Testis (tissue), 3 donors: ENCODE data around the gene ECHDC3. TPM values are rescaled to one million over a fixed set of nuclear protein-coding genes. Genes with fewer than 3 reads are reported as not detected.
A peak's percentile ranks its signal among the peaks of the same experiment; 100 is the strongest.
"Not testable (repeated sequence)": the region's sequence is repeated elsewhere in the genome, so short reads cannot be mapped to it uniquely, and the experiment has no call there.

Source experiments
- DNase-seq: peaks from one replicate; pipeline ENCODE4 v3.0.0-alpha.2; 2019
- H3K27ac ChIP-seq, 2 donors: fragments of 200-600 bp; sonication (generic); one replicate each; pipeline ENCODE4 v1.5.1; 2019
- H3K27me3 ChIP-seq: fragments of 200-600 bp; sonication (generic); one replicate; pipeline ENCODE4 v1.5.1; 2019
- H3K36me3 ChIP-seq: fragments of 200-600 bp; sonication (generic); one replicate; pipeline ENCODE4 v1.5.1; 2017; ENCODE audit warnings: low read depth; ENCODE audit errors: missing control alignments
- H3K4me1 ChIP-seq: fragments of 200-600 bp; sonication (generic); one replicate; pipeline ENCODE4 v1.5.1; 2019
- H3K4me3 ChIP-seq, 2 donors: fragments of 200-600 bp; sonication (generic); one replicate each; pipeline ENCODE4 v1.5.1; 2017 to 2019
- H3K9me3 ChIP-seq: fragments of 200-600 bp; sonication (generic); one replicate; pipeline ENCODE4 v1.5.1; 2017
- POLR2A ChIP-seq: fragments of 450-650 bp; IDR thresholded peaks from one replicate; pipeline ENCODE4 v1.6.1; 2017; ENCODE audit warnings: antibody characterized with exemption, mild to moderate bottlenecking, moderate library complexity
- WGBS, 2 donors: methylation state at CpG; one replicate each; pipeline ENCODE4 v1.1.5; 2018; 5-methylcytosine and 5-hydroxymethylcytosine counted together
- intact Hi-C: fragments of 100-400 bp; cut with DNase I; formaldehyde crosslinking; loops from one replicate; pipeline ENCODE4 v1.15.1; 2023; ENCODE audit warnings: low total_unique reads
- polyA plus RNA-seq: library from polyadenylated mRNA; stranded (reverse); fragments of 350-450 nt; fragmentation: Illumina TruSeq; extraction: RNeasy Lipid Tissue Mini Kit (QIAGEN cat#74804); gene quantifications from one replicate; pipeline ENCODE4 v1.2.3, GENCODE V29; 2014; ENCODE audit warnings: low read depth, low replicate concordance; ENCODE audit not compliant: insufficient read depth
- total RNA-seq, 2 donors: library from RNA; depleted of rRNA; stranded (reverse); fragments of >200 nt; gene quantifications; one replicate each; pipeline ENCODE4 v1.2.3, GENCODE V29; 2016
- TF ChIP-seq, protein P1 (sequence below), 3 experiments: fragments of 450-650 bp in 2 of 3; fragments of 200-600 bp in 1 of 3; sonication (generic) in 1 of 3; IDR thresholded peaks; one replicate each; pipeline ENCODE4 v1.5.1; 2016 to 2019; ENCODE audit warnings: antibody characterized with exemption in 3 of 3, mild to moderate bottlenecking in 2 of 3, moderate library complexity in 1 of 3

ECHDC3 gene
- total and polyA plus RNA-seq, 3 donors from 2014 or later = 32.5 to 83.8 (median 61.7) TPM

DNA sequence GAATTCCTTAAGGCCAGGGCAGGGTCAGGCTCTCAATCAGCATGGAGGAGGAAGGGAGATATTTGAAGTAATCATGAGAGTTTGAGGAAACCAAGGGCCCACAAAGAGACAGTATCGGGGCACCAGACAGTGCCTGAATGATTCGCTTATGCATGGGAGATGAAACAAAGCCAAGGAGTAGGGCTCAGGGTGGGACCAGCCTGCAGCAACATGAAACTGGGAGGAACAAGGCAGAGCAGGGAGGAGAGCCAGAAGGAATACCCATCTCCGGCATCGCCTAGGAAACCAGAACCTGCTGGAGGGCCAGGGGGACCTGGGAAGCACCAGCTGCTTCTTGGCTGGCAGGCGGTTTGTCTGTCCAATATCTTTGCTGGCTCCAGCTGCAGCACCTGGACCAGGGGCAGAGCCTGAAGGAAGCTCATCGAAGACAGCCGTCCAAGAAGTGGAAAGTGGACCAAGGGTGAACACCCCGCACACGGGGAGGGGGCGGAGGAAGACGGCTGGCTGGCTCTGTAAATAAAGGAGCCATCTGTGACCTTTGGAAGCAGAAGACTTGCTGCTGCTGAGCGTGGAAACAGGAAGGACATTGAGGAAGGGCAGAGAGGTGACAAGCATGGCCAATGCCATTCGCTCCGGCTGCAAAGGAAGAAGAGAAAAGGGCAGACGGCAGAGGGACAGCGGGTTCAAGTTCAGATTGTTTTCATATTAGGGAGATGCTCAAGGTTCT is 34.4 kb upstream of the ECHDC3 start:
- DNase-seq = no peak
- Histone ChIP-seq H3K27ac (no peak overlapping the region), H3K9me3 (no peaks in the 10 kb centered on the region), H3K27me3 (no peaks in the 10 kb centered on the region), H3K4me1 (peaks cover 16% of the 10 kb centered on the region), H3K4me3 (no peak overlapping the region), H3K36me3 (no peaks in the 10 kb centered on the region)
- TF ChIP-seq, protein P1, sequence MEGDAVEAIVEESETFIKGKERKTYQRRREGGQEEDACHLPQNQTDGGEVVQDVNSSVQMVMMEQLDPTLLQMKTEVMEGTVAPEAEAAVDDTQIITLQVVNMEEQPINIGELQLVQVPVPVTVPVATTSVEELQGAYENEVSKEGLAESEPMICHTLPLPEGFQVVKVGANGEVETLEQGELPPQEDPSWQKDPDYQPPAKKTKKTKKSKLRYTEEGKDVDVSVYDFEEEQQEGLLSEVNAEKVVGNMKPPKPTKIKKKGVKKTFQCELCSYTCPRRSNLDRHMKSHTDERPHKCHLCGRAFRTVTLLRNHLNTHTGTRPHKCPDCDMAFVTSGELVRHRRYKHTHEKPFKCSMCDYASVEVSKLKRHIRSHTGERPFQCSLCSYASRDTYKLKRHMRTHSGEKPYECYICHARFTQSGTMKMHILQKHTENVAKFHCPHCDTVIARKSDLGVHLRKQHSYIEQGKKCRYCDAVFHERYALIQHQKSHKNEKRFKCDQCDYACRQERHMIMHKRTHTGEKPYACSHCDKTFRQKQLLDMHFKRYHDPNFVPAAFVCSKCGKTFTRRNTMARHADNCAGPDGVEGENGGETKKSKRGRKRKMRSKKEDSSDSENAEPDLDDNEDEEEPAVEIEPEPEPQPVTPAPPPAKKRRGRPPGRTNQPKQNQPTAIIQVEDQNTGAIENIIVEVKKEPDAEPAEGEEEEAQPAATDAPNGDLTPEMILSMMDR (IDR thresholded peaks at IDR 0.05) = no peak
- no peak for TF ChIP-seq POLR2A
- intact Hi-C loops = no loop called here
- 80 to 81% methylated on average over 16 of the region's 16 CpGs for WGBS, 2 donors

DNA sequence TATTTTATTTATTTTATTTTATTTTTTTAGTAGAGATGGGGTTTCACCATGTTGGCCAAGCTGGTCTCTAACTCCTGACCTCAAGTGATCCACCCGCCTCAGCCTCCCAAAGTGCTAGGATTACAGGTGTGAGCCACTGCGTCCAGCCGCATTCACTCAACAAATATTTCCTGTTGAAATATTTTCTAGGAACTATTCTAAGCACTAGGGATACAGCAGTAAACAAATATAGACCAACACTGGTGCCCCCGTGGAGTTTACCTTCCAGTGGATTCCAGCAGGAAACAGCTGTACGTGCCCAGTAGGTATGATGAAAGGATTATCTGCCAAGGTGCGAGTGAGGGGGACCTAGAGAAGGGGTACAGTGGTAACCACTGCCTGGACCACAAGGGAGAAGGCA is 33.4 kb upstream of the ECHDC3 start:
- peaks cover 23% of the 10 kb centered on the region for H3K4me1 ChIP-seq
- H3K27ac ChIP-seq, H3K36me3 ChIP-seq, DNase-seq, H3K9me3 ChIP-seq, H3K4me3 ChIP-seq, H3K27me3 ChIP-seq, intact Hi-C loops: not testable (repeated sequence)
- 90 to 96% methylated on average over 6 of the region's 6 CpGs for WGBS, 2 donors

DNA sequence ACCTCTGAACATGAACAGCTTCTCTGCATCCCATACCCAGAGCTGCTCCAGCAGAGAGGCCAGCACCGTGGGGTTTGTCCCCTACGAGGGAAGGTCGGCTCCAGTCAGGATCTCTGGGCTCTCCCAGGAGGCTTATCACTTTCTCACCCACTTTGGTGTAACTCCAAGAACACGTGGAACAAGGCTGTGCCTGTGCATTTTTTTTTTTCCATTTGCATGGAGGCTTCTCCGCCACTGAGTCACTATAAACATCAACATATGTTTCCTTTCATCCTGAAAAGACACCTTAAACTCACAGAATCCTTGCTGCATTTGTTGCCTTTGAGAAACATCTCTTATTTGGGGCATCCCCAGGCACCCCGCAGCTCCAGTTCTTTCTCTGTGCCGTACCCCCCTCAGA is 29.4 kb upstream of the ECHDC3 start:
- intact Hi-C loops = no loop called here

DNA sequence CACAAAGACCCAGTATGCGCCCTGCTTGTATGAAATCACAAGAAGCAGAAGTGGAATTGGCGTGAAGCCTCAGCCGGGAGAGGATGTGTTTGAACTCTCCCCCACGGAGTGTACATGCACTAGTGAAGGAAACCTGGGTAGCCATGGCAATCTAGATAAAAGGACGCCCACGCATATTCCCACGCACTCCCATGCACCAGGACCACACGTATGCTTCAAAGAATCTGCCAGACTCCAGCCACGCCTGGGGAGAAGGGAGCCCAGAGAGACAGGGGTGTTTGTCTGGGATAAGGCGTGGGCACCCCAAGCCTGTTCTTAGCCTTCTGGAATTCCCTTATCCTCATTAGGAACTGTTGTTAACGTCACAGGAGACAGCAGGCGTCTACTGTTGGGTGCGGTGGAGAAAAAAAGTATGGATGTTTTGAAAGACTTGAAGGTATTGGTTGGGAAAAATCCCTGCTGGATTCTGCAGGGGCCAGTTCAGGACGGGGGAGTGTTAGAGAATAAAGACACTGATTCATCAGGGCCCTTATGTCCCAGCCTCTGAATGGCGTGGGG is 28.9 kb upstream of the ECHDC3 start:
- DNase-seq = peak; percentile 71
- H3K36me3 ChIP-seq = no peaks in the 10 kb centered on the region
- WGBS, 2 donors = 30 to 51% methylated on average over 11 to 15 of the region's 15 CpGs
- H3K27me3 ChIP-seq = no peaks in the 10 kb centered on the region
- TF ChIP-seq POLR2A = no peak
- TF ChIP-seq, protein P1 (IDR thresholded peaks at IDR 0.05) = no peak
- H3K4me1 ChIP-seq = peaks cover 19% of the 10 kb centered on the region
- H3K4me3 ChIP-seq = no peak overlapping the region
- intact Hi-C loops = no loop called here
- H3K27ac ChIP-seq = peak overlapping the region in 1 of 2 donors; percentile 17
- no peaks in the 10 kb centered on the region for H3K9me3 ChIP-seq

More for the DNA sequence above, 29.4 kb upstream of the ECHDC3 start:
- peak overlapping the region in 1 of 2 donors; percentile 17 for H3K27ac ChIP-seq
- WGBS, 2 donors = 58 to 72% methylated on average over 6 to 7 of the region's 7 CpGs
- no peak for TF ChIP-seq POLR2A
- TF ChIP-seq, protein P1 (IDR thresholded peaks at IDR 0.05) = no peak
- no peaks in the 10 kb centered on the region for H3K36me3 ChIP-seq
- H3K9me3 ChIP-seq = no peaks in the 10 kb centered on the region
- peaks cover 19% of the 10 kb centered on the region for H3K4me1 ChIP-seq
- H3K4me3 ChIP-seq = no peak overlapping the region
- no peaks in the 10 kb centered on the region for H3K27me3 ChIP-seq
- DNase-seq = no peak

DNA sequence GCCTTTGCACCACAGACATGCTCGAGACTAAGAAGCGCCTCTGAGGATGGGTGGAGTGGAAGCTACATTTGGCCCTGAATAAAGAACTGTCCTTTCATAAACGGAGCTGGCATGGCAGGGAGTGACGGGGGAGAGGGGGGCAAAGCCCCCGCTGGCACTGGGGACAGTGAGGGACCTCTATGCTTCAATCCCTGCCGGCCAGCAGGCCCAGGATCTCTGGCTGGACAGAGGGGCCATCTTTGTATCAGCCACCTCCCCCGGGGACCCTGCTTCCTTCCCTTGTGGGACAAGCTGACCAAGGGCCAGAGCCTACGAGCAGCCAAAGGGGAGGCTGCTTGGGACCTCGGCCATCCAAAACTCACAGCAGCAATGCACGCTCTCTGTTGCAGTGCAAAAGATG is 28.2 kb upstream of the ECHDC3 start:
- peak overlapping the region in 1 of 2 donors; percentile 17 for H3K27ac ChIP-seq
- no peaks in the 10 kb centered on the region for H3K27me3 ChIP-seq
- H3K9me3 ChIP-seq = no peaks in the 10 kb centered on the region
- H3K36me3 ChIP-seq = no peaks in the 10 kb centered on the region
- DNase-seq = no peak
- H3K4me1 ChIP-seq = peaks cover 19% of the 10 kb centered on the region
- intact Hi-C loops = no loop called here
- TF ChIP-seq, protein P1 (IDR thresholded peaks at IDR 0.05) = no peak
- TF ChIP-seq POLR2A = no peak
- no peak overlapping the region for H3K4me3 ChIP-seq
- 66 to 70% methylated on average over 9 to 10 of the region's 10 CpGs for WGBS, 2 donors
